ENCODE results near the gene EPHB1. TPM values are rescaled to one million over a fixed set of nuclear protein-coding genes. Genes with fewer than 3 reads are reported as not detected.
"Not testable (repeated sequence)": the region's sequence is repeated elsewhere in the genome, so short reads cannot be mapped to it uniquely, and the experiment has no call there.

The EPHB1 gene
- polyA plus RNA-seq, 1 donor = 3.7 TPM

- H3K27me3 ChIP-seq (ENCODE audit: control insufficient read depth, insufficient read depth, low read length) = no peaks in the 10 kb centered on the region
- no peaks in the 10 kb centered on the region for H3K9me3 ChIP-seq (ENCODE audit: control insufficient read depth, low read depth, low read length)
- no peak for DNase-seq
- no peak overlapping the region for H3K27ac ChIP-seq (ENCODE audit: low read length)
- no peak overlapping the region for H3K4me3 ChIP-seq (ENCODE audit: low read length)
- H3K36me3 ChIP-seq (ENCODE audit: control insufficient read depth, insufficient read depth, low read length) = no peaks in the 10 kb centered on the region
- H3K4me1 ChIP-seq (ENCODE audit: control insufficient read depth, insufficient read depth, low read length) = no peaks in the 10 kb centered on the region
- WGBS (ENCODE audit: insufficient coverage, low lambda C conversion rate) = no CpG with 5 or more reads among the region's 5 CpGs
Observed at GRCh38 chr3:135055449-135055848, 260.4 kb downstream of the EPHB1 start.

GRCh38 chr3:135056084-135056730 is 261.1 kb downstream of the EPHB1 start:
- Histone ChIP-seq H3K27me3 (ENCODE audit: control insufficient read depth, insufficient read depth, low read length) (no peaks in the 10 kb centered on the region), H3K27ac (ENCODE audit: low read length) (no peak overlapping the region), H3K4me1 (ENCODE audit: control insufficient read depth, insufficient read depth, low read length) (no peaks in the 10 kb centered on the region), H3K4me3 (ENCODE audit: low read length) (no peak overlapping the region), H3K36me3 (ENCODE audit: control insufficient read depth, insufficient read depth, low read length) (no peaks in the 10 kb centered on the region), H3K9me3 (ENCODE audit: control insufficient read depth, low read depth, low read length) (no peaks in the 10 kb centered on the region)
- no peak for DNase-seq
- WGBS (ENCODE audit: insufficient coverage, low lambda C conversion rate) = no CpG with 5 or more reads among the region's 7 CpGs

GRCh38 chr3:135056733-135057310 is 261.8 kb downstream of the EPHB1 start:
- WGBS (ENCODE audit: insufficient coverage, low lambda C conversion rate) = no CpG with 5 or more reads among the region's 6 CpGs
- DNase-seq = no peak
- Histone ChIP-seq H3K4me3 (ENCODE audit: low read length) (no peak overlapping the region), H3K9me3 (ENCODE audit: control insufficient read depth, low read depth, low read length) (no peaks in the 10 kb centered on the region), H3K36me3 (ENCODE audit: control insufficient read depth, insufficient read depth, low read length) (no peaks in the 10 kb centered on the region), H3K27me3 (ENCODE audit: control insufficient read depth, insufficient read depth, low read length) (no peaks in the 10 kb centered on the region), H3K4me1 (ENCODE audit: control insufficient read depth, insufficient read depth, low read length) (no peaks in the 10 kb centered on the region), H3K27ac (ENCODE audit: low read length) (no peak overlapping the region)

GRCh38 chr3:135057996-135058395 is 262.9 kb downstream of the EPHB1 start:
- no CpG with 5 or more reads among the region's 5 CpGs for WGBS (ENCODE audit: insufficient coverage, low lambda C conversion rate)
- no peaks in the 10 kb centered on the region for H3K36me3 ChIP-seq (ENCODE audit: control insufficient read depth, insufficient read depth, low read length)
- no peaks in the 10 kb centered on the region for H3K27me3 ChIP-seq (ENCODE audit: control insufficient read depth, insufficient read depth, low read length)
- DNase-seq = no peak
- H3K9me3 ChIP-seq (ENCODE audit: control insufficient read depth, low read depth, low read length) = no peaks in the 10 kb centered on the region
- H3K27ac ChIP-seq (ENCODE audit: low read length) = no peak overlapping the region
- H3K4me1 ChIP-seq (ENCODE audit: control insufficient read depth, insufficient read depth, low read length) = no peaks in the 10 kb centered on the region
- no peak overlapping the region for H3K4me3 ChIP-seq (ENCODE audit: low read length)

GRCh38 chr3:135059580-135059979 is 264.5 kb downstream of the EPHB1 start:
- Histone ChIP-seq H3K4me1 (ENCODE audit: control insufficient read depth, insufficient read depth, low read length) (no peaks in the 10 kb centered on the region), H3K27me3 (ENCODE audit: control insufficient read depth, insufficient read depth, low read length) (no peaks in the 10 kb centered on the region), H3K27ac (ENCODE audit: low read length) (no peak overlapping the region), H3K9me3 (ENCODE audit: control insufficient read depth, low read depth, low read length) (no peaks in the 10 kb centered on the region), H3K4me3 (ENCODE audit: low read length) (no peak overlapping the region), H3K36me3 (ENCODE audit: control insufficient read depth, insufficient read depth, low read length) (no peaks in the 10 kb centered on the region)
- no peak for DNase-seq
- WGBS (ENCODE audit: insufficient coverage, low lambda C conversion rate) = no CpG with 5 or more reads among the region's 6 CpGs

GRCh38 chr3:135066844-135067727 is 272.0 kb downstream of the EPHB1 start:
- DNase-seq; H3K36me3 ChIP-seq (ENCODE audit: control insufficient read depth, insufficient read depth, low read length); H3K27me3 ChIP-seq (ENCODE audit: control insufficient read depth, insufficient read depth, low read length); H3K27ac ChIP-seq (ENCODE audit: low read length); H3K4me1 ChIP-seq (ENCODE audit: control insufficient read depth, insufficient read depth, low read length); H3K9me3 ChIP-seq (ENCODE audit: control insufficient read depth, low read depth, low read length); H3K4me3 ChIP-seq (ENCODE audit: low read length): not testable (repeated sequence)
- WGBS (ENCODE audit: insufficient coverage, low lambda C conversion rate) = no CpG with 5 or more reads among the region's 5 CpGs

- no peaks in the 10 kb centered on the region for H3K27me3 ChIP-seq (ENCODE audit: control insufficient read depth, insufficient read depth, low read length)
- no peak overlapping the region for H3K27ac ChIP-seq (ENCODE audit: low read length)
- no peaks in the 10 kb centered on the region for H3K4me1 ChIP-seq (ENCODE audit: control insufficient read depth, insufficient read depth, low read length)
- H3K9me3 ChIP-seq (ENCODE audit: control insufficient read depth, low read depth, low read length) = no peaks in the 10 kb centered on the region
- WGBS (ENCODE audit: insufficient coverage, low lambda C conversion rate) = no CpG with 5 or more reads among the region's 5 CpGs
- no peak overlapping the region for H3K4me3 ChIP-seq (ENCODE audit: low read length)
- no peaks in the 10 kb centered on the region for H3K36me3 ChIP-seq (ENCODE audit: control insufficient read depth, insufficient read depth, low read length)
- no peak for DNase-seq
Observed at GRCh38 chr3:135068011-135068410, 273.0 kb downstream of the EPHB1 start.

GRCh38 chr3:135069406-135069805 is 274.3 kb downstream of the EPHB1 start:
- no peaks in the 10 kb centered on the region for H3K27me3 ChIP-seq (ENCODE audit: control insufficient read depth, insufficient read depth, low read length)
- no peak overlapping the region for H3K27ac ChIP-seq (ENCODE audit: low read length)
- H3K9me3 ChIP-seq (ENCODE audit: control insufficient read depth, low read depth, low read length) = no peaks in the 10 kb centered on the region
- DNase-seq = no peak
- WGBS (ENCODE audit: insufficient coverage, low lambda C conversion rate) = no CpG with 5 or more reads among the region's 2 CpGs
- H3K4me1 ChIP-seq (ENCODE audit: control insufficient read depth, insufficient read depth, low read length) = no peaks in the 10 kb centered on the region
- H3K4me3 ChIP-seq (ENCODE audit: low read length) = no peak overlapping the region
- no peaks in the 10 kb centered on the region for H3K36me3 ChIP-seq (ENCODE audit: control insufficient read depth, insufficient read depth, low read length)

GRCh38 chr3:135071483-135071882 is 276.4 kb downstream of the EPHB1 start:
- H3K27ac ChIP-seq (ENCODE audit: low read length) = no peak overlapping the region
- no peaks in the 10 kb centered on the region for H3K36me3 ChIP-seq (ENCODE audit: control insufficient read depth, insufficient read depth, low read length)
- no peaks in the 10 kb centered on the region for H3K9me3 ChIP-seq (ENCODE audit: control insufficient read depth, low read depth, low read length)
- H3K27me3 ChIP-seq (ENCODE audit: control insufficient read depth, insufficient read depth, low read length) = no peaks in the 10 kb centered on the region
- H3K4me3 ChIP-seq (ENCODE audit: low read length) = no peak overlapping the region
- DNase-seq = no peak
- no peaks in the 10 kb centered on the region for H3K4me1 ChIP-seq (ENCODE audit: control insufficient read depth, insufficient read depth, low read length)

- no peak for DNase-seq
- 33% methylated on average over 1 of the region's 5 CpGs for WGBS (ENCODE audit: insufficient coverage, low lambda C conversion rate)
- Histone ChIP-seq H3K27me3 (ENCODE audit: control insufficient read depth, insufficient read depth, low read length) (no peaks in the 10 kb centered on the region), H3K36me3 (ENCODE audit: control insufficient read depth, insufficient read depth, low read length) (no peaks in the 10 kb centered on the region), H3K4me1 (ENCODE audit: control insufficient read depth, insufficient read depth, low read length) (no peaks in the 10 kb centered on the region), H3K9me3 (ENCODE audit: control insufficient read depth, low read depth, low read length) (no peaks in the 10 kb centered on the region), H3K27ac (ENCODE audit: low read length) (no peak overlapping the region), H3K4me3 (ENCODE audit: low read length) (no peak overlapping the region)
Observed at GRCh38 chr3:135072431-135072830, 277.4 kb downstream of the EPHB1 start.
